Neural progenitor cell (in vitro differentiated cells): ENCODE measurements around the gene KANTR. TPM values are rescaled to one million over a fixed set of nuclear protein-coding genes. Genes with fewer than 3 reads are reported as not detected.

ENCODE experiments used
- DNase-seq: peaks from one replicate; pipeline ENCODE4 v3.0.0-alpha.2; 2016; ENCODE audit warnings: low spot score
- H2AFZ ChIP-seq: fragments of 200-600 bp; sonication (generic); replicated peaks from 2 replicates; pipeline ENCODE4 v1.6.1; 2016; ENCODE audit warnings: antibody characterized with exemption
- H3F3A ChIP-seq: fragments of 200-600 bp; sonication (generic); 2 replicates; pipeline ENCODE4 v1.6.1; 2016; ENCODE audit warnings: antibody characterized with exemption, low read depth
- H3K27ac ChIP-seq: fragments of 200-600 bp; sonication (generic); 2 replicates; pipeline ENCODE4 v1.5.1; 2016; ENCODE audit warnings: mild to moderate bottlenecking
- H3K27me3 ChIP-seq: fragments of 200-600 bp; sonication (generic); 2 replicates; pipeline ENCODE4 v1.6.1; 2016; ENCODE audit warnings: mild to moderate bottlenecking, moderate library complexity
- H3K36me3 ChIP-seq: fragments of 200-600 bp; sonication (generic); 2 replicates; pipeline ENCODE4 v1.5.1; 2016
- H3K4me1 ChIP-seq: fragments of 200-600 bp; sonication (generic); 2 replicates; pipeline ENCODE4 v1.6.1; 2016; ENCODE audit warnings: mixed run types
- H3K4me2 ChIP-seq: fragments of 200-600 bp; sonication (generic); 2 replicates; pipeline ENCODE4 v1.6.1; 2016
- H3K4me3 ChIP-seq: fragments of 200-600 bp; sonication (generic); 2 replicates; pipeline ENCODE4 v1.5.1; 2016
- H3K79me2 ChIP-seq: fragments of 200-600 bp; sonication (generic); 2 replicates; pipeline ENCODE4 v1.6.1; 2016; ENCODE audit warnings: low read depth
- H3K9ac ChIP-seq: fragments of 200-600 bp; sonication (generic); 2 replicates; pipeline ENCODE4 v1.6.1; 2016
- H3K9me3 ChIP-seq: fragments of 200-600 bp; sonication (generic); 2 replicates; pipeline ENCODE4 v1.5.1; 2016; ENCODE audit warnings: low read depth
- H4K20me1 ChIP-seq: fragments of 200-600 bp; sonication (generic); 2 replicates; pipeline ENCODE4 v1.6.1; 2016; ENCODE audit warnings: low read depth
- H3K27ac Mint-ChIP-seq: 3 replicates; pipeline ENCODE4 v1.8.0; 2021; ENCODE audit warnings: mixed read lengths
- H3K27me3 Mint-ChIP-seq: 2 replicates; pipeline ENCODE4 v1.8.0; 2022; ENCODE audit warnings: low read depth, mild to moderate bottlenecking, inconsistent platforms, moderate library complexity, mixed read lengths; ENCODE audit not compliant: insufficient read depth
- H3K36me3 Mint-ChIP-seq: 3 replicates; pipeline ENCODE4 v1.8.0; 2021; ENCODE audit warnings: mixed read lengths
- H3K4me1 Mint-ChIP-seq: 3 replicates; pipeline ENCODE4 v1.8.0; 2021; ENCODE audit warnings: mixed read lengths
- H3K4me3 Mint-ChIP-seq: 3 replicates; pipeline ENCODE4 v1.8.0; 2021; ENCODE audit warnings: mild to moderate bottlenecking, moderate library complexity, mixed read lengths
- H3K9me3 Mint-ChIP-seq: 3 replicates; pipeline ENCODE4 v1.8.0; 2020; ENCODE audit warnings: mixed read lengths
- EZH2 ChIP-seq: fragments of 200-600 bp; sonication (generic); IDR thresholded peaks from 2 replicates; pipeline ENCODE4 v1.6.1; 2017; ENCODE audit warnings: antibody characterized with exemption, mild to moderate bottlenecking, moderate library complexity
- EZH2phosphoT487 ChIP-seq: fragments of 200-600 bp; sonication (generic); IDR thresholded peaks from 2 replicates; pipeline ENCODE4 v1.6.1; 2017; ENCODE audit warnings: antibody characterized with exemption
- total RNA-seq: library from RNA; depleted of rRNA; stranded (reverse); fragments of >200 nt; gene quantifications from 2 replicates; pipeline ENCODE4 v1.2.3, GENCODE V29; 2015; ENCODE audit warnings: low replicate concordance
- TF ChIP-seq, protein P1 (sequence below): fragments of 200-600 bp; sonication (generic); IDR thresholded peaks from 2 replicates; pipeline ENCODE4 v1.5.1; 2017; ENCODE audit warnings: antibody characterized with exemption, mild to moderate bottlenecking

KANTR gene
- total RNA-seq, 1 donor from 2014 or later, result 30.9 TPM

DNA sequence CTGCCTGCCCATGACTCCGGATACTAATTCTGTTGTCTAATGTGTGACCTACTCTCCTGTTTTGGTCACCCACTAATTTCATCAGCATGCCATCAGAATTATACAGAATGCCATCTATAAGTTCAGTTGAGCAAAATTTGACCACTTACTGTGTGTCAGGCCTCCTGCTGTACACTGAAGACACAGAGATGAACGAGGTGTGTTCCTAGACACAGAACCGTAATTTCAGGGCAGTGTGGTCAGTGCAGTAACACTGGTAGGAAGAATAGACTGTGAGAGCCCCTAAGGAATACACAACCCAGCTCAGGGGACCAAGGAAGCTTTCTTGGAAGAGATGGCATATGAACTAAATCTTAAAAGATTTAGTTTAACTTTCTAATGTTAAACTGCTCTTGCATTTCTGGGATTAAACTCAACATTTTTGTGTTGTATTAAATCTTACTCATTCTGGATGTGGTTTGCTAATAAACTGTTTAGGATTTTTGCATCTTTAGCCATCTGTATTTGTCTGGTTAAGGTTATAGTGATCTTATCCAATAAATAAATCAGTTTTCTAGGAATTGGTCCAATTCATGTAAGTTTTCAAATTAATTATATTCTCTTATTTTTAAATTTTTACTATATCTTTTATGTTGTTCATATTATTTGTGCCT is 34.3 kb downstream of the KANTR start:
- TF ChIP-seq, protein P1, sequence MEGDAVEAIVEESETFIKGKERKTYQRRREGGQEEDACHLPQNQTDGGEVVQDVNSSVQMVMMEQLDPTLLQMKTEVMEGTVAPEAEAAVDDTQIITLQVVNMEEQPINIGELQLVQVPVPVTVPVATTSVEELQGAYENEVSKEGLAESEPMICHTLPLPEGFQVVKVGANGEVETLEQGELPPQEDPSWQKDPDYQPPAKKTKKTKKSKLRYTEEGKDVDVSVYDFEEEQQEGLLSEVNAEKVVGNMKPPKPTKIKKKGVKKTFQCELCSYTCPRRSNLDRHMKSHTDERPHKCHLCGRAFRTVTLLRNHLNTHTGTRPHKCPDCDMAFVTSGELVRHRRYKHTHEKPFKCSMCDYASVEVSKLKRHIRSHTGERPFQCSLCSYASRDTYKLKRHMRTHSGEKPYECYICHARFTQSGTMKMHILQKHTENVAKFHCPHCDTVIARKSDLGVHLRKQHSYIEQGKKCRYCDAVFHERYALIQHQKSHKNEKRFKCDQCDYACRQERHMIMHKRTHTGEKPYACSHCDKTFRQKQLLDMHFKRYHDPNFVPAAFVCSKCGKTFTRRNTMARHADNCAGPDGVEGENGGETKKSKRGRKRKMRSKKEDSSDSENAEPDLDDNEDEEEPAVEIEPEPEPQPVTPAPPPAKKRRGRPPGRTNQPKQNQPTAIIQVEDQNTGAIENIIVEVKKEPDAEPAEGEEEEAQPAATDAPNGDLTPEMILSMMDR, result no peak
- TF ChIP-seq EZH2 (no peak), EZH2phosphoT487 (no peak)
- Histone ChIP-seq H4K20me1 (no peaks in the 10 kb centered on the region), H3K27ac (no peak overlapping the region), H3K9ac (no peak overlapping the region), H3K4me2 (no peak overlapping the region), H3K4me3 (no peak overlapping the region), H2AFZ (no peak overlapping the region), H3K9me3 (peaks cover 11% of the 10 kb centered on the region), H3K4me1 (no peaks in the 10 kb centered on the region), H3F3A (no peaks in the 10 kb centered on the region), H3K79me2 (no peaks in the 10 kb centered on the region), H3K36me3 (no peaks in the 10 kb centered on the region), H3K27me3 (no peaks in the 10 kb centered on the region)
- no peak overlapping the region for H3K4me3 Mint-ChIP-seq
- no peak for DNase-seq
- no peaks in the 10 kb centered on the region for H3K4me1 Mint-ChIP-seq
- H3K36me3 Mint-ChIP-seq, result peaks cover 1% of the 10 kb centered on the region
- no peaks in the 10 kb centered on the region for H3K27me3 Mint-ChIP-seq
- H3K27ac Mint-ChIP-seq, result no peak overlapping the region
- H3K9me3 Mint-ChIP-seq, result peaks cover 4% of the 10 kb centered on the region

GRCh38 chrX:53133400-53133799 is 39.5 kb downstream of the KANTR start:
- no peaks in the 10 kb centered on the region for H3K27me3 Mint-ChIP-seq
- no peaks in the 10 kb centered on the region for H3K4me1 Mint-ChIP-seq
- no peak overlapping the region for H3K4me3 ChIP-seq
- no peaks in the 10 kb centered on the region for H4K20me1 ChIP-seq
- H3K9ac ChIP-seq, result no peak overlapping the region
- no peaks in the 10 kb centered on the region for H3K4me1 ChIP-seq
- H3K27ac ChIP-seq, result no peak overlapping the region
- H3K36me3 Mint-ChIP-seq, result peaks cover 2% of the 10 kb centered on the region
- H2AFZ ChIP-seq, result no peak overlapping the region
- peaks cover 3% of the 10 kb centered on the region for H3K9me3 Mint-ChIP-seq
- no peaks in the 10 kb centered on the region for H3K27me3 ChIP-seq
- no peak for DNase-seq
- no peak overlapping the region for H3K4me3 Mint-ChIP-seq
- H3K79me2 ChIP-seq, result no peaks in the 10 kb centered on the region
- H3K36me3 ChIP-seq, result no peaks in the 10 kb centered on the region
- no peaks in the 10 kb centered on the region for H3K9me3 ChIP-seq
- no peak overlapping the region for H3K4me2 ChIP-seq
- H3K27ac Mint-ChIP-seq, result no peak overlapping the region
- H3F3A ChIP-seq, result no peaks in the 10 kb centered on the region
- TF ChIP-seq EZH2, result no peak

DNA sequence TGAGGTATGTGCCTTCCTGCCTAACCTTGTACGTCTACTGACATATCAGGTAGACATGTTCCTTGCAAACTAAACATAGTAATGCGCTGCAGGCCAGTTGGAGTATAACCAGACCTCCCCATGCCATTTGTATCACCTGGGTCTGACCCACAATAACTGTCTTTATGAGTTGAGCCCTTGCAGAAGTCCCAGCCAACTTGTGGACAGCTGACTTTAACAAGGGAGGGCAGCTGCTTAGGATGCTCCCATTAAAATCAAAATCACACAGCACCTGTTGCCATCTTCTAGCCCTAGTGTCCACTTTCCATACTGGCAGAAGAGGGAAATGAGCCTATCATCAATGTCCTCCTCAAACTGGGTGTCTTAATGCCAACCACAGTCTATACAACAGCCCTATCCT is 41.6 kb downstream of the KANTR start:
- Histone ChIP-seq H3K36me3 (no peaks in the 10 kb centered on the region), H3K9me3 (no peaks in the 10 kb centered on the region), H3K27ac (no peak overlapping the region), H3K4me2 (no peak overlapping the region), H3K4me3 (no peak overlapping the region), H3K27me3 (no peaks in the 10 kb centered on the region), H2AFZ (no peak overlapping the region), H3K4me1 (no peaks in the 10 kb centered on the region), H4K20me1 (no peaks in the 10 kb centered on the region), H3F3A (no peaks in the 10 kb centered on the region), H3K79me2 (no peaks in the 10 kb centered on the region), H3K9ac (no peak overlapping the region)
- TF ChIP-seq, protein P1, result no peak
- TF ChIP-seq EZH2phosphoT487, result no peak
- TF ChIP-seq EZH2, result no peak
- Mint-ChIP-seq H3K4me3 (no peak overlapping the region), H3K27ac (no peak overlapping the region), H3K27me3 (peaks cover 2% of the 10 kb centered on the region), H3K4me1 (no peaks in the 10 kb centered on the region), H3K36me3 (peaks cover 2% of the 10 kb centered on the region), H3K9me3 (peaks cover 5% of the 10 kb centered on the region)
- no peak for DNase-seq

DNA sequence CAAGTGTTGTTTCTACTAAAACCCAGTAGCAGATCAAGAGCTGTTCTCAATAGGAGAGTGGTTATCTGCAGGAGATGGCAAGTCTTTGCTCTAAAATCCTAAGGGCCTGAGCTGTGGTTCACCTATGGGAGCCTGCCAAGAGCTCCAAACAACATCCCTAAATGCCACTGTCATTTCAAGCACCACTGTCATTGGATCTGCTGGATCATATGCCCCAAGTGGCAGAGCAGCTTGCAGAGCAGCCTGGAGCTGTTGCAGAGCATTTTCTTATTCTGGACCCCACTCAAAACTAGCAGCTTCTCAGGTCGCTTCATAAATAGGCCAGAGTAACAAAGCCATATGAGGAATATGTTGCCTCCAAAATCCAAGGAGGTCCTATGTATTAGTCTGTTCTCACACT is 59.6 kb downstream of the KANTR start:
- H3K27ac ChIP-seq, result no peak overlapping the region
- H3K4me1 Mint-ChIP-seq, result no peaks in the 10 kb centered on the region

More for the DNA sequence above, 59.6 kb downstream of the KANTR start:
- no peaks in the 10 kb centered on the region for H3K4me1 ChIP-seq
- H3K4me2 ChIP-seq, result no peak overlapping the region
- H3K79me2 ChIP-seq, result no peaks in the 10 kb centered on the region
- Mint-ChIP-seq H3K9me3 (peaks cover 17% of the 10 kb centered on the region), H3K36me3 (peaks cover 11% of the 10 kb centered on the region), H3K4me3 (no peak overlapping the region), H3K27ac (no peak overlapping the region), H3K27me3 (peaks cover 4% of the 10 kb centered on the region)
- H3K9ac ChIP-seq, result no peak overlapping the region
- no peak for DNase-seq
- H3K36me3 ChIP-seq, result no peaks in the 10 kb centered on the region
- TF ChIP-seq EZH2 (no peak), EZH2phosphoT487 (no peak)
- TF ChIP-seq, protein P1, result no peak
- peaks cover 7% of the 10 kb centered on the region for H3K9me3 ChIP-seq
- H3K4me3 ChIP-seq, result no peak overlapping the region
- no peaks in the 10 kb centered on the region for H3F3A ChIP-seq
- no peaks in the 10 kb centered on the region for H4K20me1 ChIP-seq
- H2AFZ ChIP-seq, result no peak overlapping the region
- no peaks in the 10 kb centered on the region for H3K27me3 ChIP-seq
